GM21737 (cell line): ENCODE data around the gene ZNF365.

Experiments used
- ATAC-seq: cut with Tn5 transposase; IDR thresholded peaks from one replicate; pipeline ENCODE4 v1.9.1; 2021; ENCODE audit warnings: mild to moderate bottlenecking, moderate library complexity; ENCODE audit not compliant: unreplicated experiment

Gene ZNF365

GRCh38 chr10:62413652-62414051 lies 39.5 kb downstream of the ZNF365 start:
- no peak for ATAC-seq

GRCh38 chr10:62414359-62414758 lies 40.2 kb downstream of the ZNF365 start:
- ATAC-seq: no peak

- no peak for ATAC-seq
Measured at GRCh38 chr10:62422068-62422590, 48.0 kb downstream of the ZNF365 start.

- no peak for ATAC-seq
Measured at GRCh38 chr10:62424026-62424425, 49.9 kb downstream of the ZNF365 start.

DNA sequence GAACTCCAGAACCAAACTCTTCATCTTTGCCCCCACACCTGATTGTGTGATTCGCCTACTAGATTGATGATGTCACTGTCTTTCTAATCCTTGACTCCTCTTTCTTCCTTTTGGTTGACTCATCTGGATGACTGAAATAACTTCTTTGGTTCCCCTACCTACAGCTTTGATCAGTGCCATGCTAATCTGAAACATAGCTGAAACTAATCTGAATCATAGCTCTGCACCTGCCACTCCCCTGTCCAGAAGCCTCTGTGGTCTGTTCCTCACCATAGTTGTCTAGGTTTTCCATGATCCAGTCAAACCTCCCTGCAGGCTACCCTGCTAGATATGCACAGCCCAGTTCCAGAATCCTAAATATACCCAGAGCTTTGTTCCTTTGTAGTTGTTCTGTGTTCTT lies 51.9 kb downstream of the ZNF365 start:
- ATAC-seq: no peak

GRCh38 chr10:62426600-62426999 lies 52.4 kb downstream of the ZNF365 start:
- ATAC-seq: no peak

- ATAC-seq: no peak
Measured at GRCh38 chr10:62430881-62431280, 56.7 kb downstream of the ZNF365 start.

DNA sequence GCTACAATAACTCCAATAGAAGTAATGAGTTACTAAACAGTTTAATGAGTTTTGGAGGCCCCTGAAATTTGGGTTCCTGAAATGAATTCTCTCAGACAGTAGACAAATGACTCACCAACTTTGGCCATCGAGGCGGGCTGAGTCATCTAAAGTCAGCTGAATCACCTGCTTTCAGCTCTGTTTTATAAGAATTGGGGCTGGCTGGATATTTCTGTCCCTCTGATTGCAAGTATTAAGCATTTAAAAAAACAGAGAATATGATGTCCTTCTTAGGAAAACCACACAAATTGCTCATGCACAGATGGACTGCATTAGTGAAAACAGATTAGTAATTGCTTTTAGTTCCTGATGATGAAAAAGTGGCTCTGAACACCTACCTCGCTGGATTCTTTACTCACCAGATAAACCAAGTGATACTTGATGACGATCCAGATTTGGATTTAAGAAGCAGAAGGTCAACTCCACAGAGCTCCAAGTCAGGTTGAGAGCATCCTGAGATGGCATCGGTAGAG lies 59.1 kb downstream of the ZNF365 start:
- ATAC-seq: peak; percentile 83

DNA sequence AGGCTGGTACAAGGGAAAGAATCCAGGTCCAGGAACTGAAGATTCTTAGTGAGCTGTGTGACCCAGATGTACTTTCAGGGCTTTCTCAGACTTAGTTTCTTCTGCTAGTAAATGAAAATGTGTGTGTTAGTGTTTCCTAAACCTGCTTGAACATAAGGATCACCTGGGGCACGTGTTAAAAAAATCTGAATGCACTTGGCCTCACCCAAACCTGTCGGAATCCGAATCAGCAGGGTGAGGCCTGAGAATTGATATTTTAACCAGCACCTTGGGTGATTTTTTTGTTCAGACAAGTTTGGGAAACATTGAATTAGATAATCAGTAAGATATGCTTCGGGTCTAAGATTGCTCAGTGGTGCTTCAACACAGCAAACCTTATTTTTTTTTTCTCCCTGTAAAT lies 59.7 kb downstream of the ZNF365 start:
- ATAC-seq: no peak

- no peak for ATAC-seq
Measured at GRCh38 chr10:62437696-62438095, 63.5 kb downstream of the ZNF365 start.

- ATAC-seq: no peak
Measured at GRCh38 chr10:62442006-62442405, 67.8 kb downstream of the ZNF365 start.

DNA sequence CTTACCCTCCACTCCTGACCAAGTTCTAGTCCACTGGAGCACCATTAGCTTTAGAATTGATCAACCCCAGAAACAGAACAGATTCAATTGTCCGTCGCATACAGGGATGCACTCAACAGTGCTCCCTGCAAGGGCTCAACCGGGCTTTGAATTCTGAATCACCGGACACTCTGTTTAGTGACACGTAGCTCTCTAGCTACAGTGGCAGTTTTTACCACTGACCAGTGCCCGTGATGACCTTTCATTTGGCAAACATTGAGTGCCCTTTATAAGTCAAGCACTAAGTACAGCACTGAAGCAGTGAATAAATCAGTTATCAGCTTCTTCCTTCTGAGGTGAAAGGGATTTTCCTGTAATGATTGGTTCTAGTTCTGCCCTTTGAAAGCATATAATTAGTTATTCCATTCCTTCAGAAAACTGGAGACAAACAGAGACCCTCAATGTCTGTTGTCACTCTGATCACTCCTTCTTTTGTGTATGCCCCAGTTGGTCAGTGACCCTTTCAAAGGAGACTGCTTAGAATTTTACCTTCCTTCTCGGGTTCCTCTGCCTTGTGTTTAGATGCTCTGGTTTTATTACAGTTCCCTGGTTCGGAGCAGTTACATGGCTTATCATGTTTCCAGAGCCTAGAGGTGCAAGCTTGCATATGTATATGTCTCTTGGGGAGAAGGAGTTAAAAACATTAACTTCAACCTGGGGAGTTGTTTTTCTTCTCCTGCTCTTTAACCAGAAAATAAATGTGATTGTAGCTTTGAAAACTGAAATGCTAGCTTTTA lies 68.9 kb downstream of the ZNF365 start:
- no peak for ATAC-seq

- ATAC-seq: no peak
Measured at GRCh38 chr10:62443866-62444265, 69.7 kb downstream of the ZNF365 start.

- ATAC-seq: no peak
Measured at GRCh38 chr10:62446627-62447026, 72.5 kb downstream of the ZNF365 start.

GRCh38 chr10:62450912-62451610 lies 76.9 kb downstream of the ZNF365 start:
- no peak for ATAC-seq

GRCh38 chr10:62451611-62451975 lies 77.4 kb downstream of the ZNF365 start:
- ATAC-seq: no peak
